ENCODE measurements around the gene DPH7.
"Not testable (repeated sequence)": the region's sequence is repeated elsewhere in the genome, so short reads cannot be mapped to it uniquely, and the experiment has no call there.

Gene DPH7

DNA sequence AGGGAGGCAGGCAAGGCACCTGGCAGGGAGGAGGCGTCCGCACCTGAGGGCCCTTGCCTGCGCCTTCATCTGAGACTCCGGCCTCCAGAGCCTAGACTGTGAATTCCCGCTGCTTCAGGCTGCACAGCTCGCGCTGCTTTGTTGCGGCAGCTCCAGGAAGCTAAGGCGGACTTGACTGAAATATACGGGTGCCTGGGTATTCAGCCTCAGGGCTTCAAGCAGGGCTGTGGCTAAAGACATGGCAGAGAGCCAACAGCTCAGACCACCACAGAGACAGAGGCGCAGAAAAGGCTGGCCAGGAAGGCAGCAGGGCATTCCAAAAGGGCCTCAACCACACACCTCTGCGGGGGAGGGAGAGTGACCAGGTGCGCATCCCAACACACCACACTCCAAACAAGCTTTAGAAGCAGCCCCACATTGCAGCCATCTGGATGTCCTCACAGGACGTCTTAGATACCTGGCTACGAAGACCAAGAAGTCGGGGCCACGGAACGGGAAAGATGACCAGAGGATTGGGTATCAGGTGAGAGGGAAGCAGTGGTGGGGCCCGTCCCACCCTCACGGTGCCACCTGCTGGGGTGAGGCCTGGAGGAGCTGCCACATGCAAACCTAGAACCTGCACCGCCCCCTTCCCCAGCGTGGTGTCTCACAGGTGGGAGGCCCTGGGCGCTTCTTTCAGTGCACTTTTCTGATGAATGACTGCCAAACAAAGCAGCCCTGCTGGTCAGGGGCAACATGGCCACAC, 1.7 kb upstream of the DPH7 start:
- no peak for DNase-seq

DNA sequence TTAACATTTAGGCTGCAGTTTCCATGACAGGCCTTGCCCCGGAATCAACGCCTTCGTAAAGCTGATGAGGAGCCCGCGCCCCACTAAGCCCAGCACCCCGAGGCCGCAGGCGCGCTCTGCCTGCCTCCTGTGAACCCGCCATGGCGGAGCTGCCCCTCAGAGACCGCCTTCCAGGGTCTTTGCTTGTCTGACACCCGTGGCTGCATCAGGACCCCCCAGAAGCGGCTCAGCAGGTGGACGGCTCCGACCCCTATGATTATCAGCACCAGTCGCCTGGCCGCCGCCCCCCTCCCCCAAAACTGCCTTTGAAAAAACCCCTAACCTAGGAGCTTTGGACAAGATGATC, 507 bp upstream of the DPH7 start:
- DNase-seq, result no peak

DNA sequence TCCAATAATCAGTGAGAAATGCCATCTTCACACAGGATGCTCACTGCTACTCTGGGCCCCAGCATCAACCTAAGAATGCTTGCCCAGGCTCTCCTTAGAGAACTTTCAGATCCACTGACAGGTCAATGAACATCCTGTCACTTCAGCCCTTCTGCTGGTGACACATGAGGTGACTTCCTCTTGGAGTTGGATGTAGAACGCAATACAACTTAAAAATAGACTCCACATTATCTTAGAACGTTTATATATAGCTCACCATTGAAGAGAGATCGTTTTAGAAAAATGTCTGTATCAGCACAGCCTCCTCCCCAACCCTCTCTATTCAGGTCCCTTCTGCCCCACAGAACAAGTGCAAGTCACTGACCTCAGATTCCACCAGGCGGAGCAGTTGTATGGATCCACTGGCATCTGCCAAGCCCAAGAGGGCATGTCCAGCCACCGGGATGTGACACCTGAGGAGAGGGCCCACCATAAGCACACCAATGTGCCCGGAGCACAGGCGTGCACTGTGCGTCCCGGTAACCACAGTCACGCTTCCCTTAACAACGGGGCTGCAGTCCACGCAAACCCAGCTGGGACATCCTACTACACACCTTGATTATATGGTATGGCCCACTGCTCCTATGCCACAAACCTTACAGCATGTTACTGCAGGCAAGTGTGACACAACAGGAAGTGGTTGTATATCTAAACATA, 2.9 kb downstream of the DPH7 start:
- no peak for DNase-seq

DNA sequence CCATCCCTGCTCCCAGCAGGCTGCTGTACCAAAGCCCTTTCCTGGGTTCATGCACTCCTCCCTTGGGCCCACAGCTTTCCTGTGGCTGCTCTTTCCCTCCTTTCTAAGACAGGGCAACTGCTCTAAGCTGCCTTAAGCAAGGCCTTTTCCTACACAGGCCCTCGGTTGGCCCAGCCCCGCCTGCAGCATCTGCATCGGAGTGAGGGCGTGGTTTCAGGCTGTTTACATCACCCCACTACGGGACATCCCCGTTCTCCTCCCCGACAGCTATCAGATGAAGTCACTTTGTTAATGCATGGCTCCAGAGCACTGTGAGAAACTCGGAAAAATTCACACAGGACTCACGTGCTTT, 3.4 kb downstream of the DPH7 start:
- peak; percentile 27 for DNase-seq

DNA sequence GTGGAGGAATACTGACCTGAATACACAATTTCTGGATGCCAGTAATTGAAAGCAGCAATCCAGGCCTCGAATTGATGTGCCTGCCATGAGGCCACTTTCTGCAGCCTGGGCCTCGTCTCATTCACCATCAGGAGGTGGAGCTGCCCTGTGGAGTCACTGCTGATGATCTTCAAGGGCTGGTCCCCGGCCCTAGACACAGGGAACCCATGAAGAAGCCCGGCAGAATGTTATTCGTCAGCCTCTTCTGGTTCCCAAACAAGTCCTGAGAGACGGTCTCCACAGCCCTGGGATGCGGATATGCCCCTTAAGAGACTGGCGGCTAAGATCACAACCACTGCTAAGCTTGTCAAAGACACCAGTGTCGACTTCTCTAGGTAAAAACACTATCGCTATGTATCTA, 4.5 kb downstream of the DPH7 start:
- DNase-seq, result no peak

DNA sequence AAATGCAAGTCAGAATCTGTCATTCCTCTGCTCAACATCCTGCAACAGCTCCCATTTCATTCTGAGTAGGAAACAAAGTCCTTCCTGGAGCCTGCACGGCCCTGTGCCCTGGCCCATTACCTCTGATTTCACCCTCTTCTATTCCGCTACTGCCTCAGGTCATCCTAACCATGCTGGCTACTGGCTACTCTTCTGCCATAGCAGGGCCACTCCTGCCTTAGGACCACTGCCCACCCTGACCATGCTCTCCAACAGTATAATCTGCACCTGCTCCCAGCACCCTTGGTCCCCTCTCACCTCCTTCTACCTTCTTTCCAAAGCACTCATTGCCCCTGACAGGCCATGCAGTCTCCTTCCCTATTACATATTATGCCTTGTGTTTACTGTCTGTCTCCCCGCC, 8.2 kb downstream of the DPH7 start:
- DNase-seq, result no peak

DNA sequence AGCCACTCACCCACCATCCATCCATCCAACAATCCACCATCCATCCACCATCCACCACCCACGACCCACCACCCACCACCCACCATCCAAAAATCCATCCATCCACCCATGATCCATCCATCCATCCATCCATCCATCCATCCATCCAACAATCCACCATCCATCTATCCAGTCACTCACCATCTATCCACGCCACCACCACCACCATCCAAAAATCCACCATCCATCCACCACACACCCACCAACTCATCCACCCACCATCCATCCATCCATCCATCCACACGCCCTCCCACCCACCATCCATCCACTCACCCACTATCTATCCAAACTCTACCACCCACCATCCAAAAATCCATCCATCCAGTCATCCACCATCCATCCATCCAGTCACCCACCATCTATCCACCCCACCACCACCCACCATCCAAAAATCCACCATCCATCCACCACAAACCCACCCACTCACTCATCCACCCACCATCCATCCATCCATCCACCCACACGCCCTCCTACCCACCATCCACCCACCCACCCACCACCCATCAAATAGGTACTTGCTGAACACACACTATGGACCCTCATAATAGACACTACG, 9.0 kb downstream of the DPH7 start:
- no peak for DNase-seq

DNA sequence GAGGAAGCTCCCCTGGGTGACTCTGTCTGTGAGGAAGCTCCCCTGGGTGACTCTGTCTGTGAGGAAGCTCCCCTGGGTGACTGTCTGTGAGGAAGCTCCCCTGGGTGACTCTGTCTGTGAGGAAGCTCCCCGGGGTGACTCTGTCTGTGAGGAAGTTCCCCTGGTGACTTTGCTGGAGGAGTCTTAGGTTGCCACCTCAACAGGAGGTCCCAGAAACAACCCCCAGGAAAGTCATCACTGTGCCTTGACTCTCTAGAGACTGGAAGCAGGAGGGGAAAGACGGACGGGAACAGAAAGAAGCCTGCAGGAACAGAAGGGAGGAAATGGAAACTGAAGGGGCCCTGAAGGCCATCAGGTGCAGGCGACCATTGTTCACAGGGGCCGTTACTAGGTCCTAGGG, 10.3 kb downstream of the DPH7 start:
- not testable (repeated sequence) for DNase-seq

DNA sequence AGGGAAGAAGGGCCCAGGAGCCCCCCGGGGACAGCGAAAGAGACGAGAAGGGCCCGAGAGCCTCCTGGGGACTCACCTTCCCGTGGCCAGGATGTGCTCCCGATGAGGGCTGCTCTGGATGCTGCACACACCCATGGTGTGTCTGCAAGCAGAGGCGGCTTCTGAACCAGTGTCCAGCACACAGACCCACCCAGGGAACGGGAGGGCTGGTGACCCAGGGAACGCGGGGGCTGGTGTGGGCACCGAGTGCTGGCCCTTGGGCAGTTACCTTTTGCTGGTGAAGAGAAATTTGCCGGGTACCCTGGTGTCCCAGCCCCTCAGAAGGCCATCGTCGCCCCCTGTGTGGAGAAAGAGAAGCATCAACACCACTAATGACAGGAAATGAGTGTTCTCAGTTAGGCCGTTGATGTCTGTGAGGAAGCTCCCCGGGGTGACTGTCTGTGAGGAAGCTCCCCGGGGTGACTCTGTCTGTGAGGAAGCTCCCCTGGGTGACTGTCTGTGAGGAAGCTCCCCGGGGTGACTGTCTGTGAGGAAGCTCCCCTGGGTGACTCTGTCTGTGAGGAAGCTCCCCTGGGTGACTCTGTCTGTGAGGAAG, 13.8 kb downstream of the DPH7 start:
- DNase-seq, result no peak

DNA sequence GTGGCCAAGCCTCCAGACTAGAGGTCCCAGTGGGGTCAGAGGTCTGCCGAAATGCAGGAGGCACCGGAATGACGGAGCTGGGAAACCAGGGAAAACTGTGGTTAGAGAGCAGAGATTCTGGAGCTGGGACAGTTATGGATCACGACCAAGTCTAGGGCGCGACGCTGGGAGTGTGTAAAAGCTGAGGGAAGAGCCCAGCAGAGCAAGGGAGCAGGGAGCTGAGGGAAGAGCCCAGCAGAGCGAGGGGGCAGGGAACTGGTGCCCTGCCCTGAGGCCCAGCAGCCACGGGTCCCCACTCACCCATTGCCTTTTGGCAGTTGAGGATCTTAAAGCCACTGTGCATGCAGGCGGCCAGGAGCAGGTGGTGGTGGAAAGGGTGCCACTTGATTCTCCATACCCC, 14.6 kb downstream of the DPH7 start:
- no peak for DNase-seq

DNA sequence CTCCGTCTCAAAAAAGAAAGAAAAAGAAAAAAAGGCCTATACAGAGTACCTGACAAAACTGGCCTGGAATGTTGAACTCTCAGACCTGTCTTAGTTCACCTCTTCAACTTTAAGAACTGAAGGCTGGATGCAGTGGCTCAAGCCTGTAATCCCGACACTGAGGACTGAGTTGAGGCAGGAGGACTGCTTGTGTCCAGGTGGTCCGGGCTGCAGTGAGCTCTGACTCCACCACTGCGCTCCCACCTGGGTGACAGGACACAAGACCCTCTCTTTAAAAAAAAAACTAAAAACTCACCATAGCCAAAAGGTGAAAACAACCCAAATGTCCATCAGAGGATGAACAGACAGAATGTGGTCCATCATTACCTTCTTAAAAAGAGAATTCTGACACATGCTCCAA, 20.6 kb downstream of the DPH7 start:
- DNase-seq, result no peak

DNA sequence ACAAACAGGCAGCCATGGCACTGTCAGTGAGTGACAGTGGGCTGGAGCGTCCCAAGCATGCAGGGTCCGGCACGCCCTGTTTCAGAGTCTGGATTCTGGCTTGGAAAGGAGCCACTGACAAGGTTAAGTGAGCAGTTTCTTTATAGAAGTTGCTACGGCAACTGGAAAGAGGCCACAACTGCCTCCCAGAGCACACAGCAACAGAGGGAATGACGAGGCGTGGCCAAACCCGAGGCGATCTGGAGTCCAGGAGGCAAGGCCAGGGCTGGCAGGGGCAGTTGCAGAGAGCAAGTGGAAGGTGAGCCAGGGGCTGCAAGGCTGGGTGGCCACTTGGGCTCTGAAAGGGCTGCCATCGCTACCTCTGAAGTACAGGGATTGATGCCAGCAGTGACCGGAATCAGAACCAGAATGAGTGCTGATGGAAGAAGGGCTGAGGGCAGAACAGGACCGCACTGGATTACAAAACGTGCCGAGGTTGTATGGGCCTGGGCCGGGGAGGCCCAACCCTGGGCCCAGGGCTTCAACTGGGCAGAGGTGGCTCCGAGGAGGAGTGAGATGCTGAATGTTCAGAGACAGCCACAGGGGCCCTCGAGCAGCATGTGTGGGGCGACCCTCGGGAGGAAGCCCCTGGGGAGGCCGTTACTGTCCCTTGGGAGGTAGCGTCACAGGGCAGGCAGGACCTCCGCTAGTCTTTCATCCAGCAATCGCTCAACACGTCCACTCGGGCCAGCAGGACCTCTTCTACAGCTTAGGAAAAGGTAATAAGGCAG, 22.5 kb downstream of the DPH7 start:
- DNase-seq, result no peak

DNA sequence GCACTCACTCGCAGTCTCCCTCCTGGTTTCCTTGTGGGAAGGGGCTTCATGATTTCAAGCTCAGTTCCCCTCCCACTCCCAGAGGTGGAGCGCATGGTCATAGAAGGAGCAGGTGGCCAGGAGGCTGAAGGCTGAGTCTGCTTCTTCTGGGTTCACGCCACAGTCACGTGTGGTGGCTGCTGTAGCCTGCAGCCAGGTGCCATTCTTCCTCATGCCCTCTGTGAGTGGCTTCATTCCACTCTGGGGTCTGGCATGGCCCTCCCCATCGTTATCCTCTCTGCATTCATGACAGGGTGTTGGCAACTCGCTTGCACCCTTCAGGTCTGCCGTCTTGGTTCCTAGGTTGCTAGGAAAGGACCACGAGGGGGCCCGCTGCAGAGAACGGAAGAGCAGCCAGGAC, 23.5 kb downstream of the DPH7 start:
- no peak for DNase-seq

DNA sequence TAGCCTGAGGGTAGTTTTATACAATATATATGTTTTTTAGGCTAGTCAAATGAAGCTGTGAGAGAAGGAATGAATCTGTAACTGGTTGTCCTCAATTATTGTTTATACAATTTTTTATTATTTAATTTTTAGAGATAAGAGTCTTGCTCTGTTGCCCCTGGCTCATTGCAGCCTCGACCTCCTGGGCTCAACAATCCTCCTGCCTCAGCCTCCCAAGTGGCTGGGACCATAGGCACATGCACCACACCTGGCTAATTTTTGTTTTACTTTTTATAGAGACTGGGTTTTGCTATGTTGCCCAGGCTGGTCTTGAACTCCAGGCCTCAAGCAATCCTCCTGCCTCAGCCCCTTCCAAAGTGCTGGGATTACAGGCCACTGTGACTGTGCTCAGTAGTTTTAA, 24.4 kb downstream of the DPH7 start:
- DNase-seq, result no peak

DNA sequence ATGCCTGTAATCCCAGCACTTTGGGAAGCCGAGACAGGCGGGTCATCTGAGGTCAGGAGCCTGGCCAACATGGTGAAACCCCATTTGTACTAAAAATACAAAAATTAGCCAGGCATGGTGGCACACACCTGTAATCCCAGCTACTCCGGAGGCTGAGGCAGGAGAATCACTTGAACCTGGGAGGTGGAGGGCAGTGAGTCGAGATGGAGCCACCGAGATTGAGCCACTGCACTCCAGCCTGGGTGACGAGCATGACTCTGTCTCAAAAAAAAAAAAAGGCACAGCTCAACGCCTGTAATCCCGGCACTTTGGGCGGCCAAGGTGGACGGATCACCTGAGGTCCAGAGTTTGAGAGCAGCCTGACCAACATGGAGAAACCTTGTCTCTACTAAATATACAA, 25.1 kb downstream of the DPH7 start:
- DNase-seq, result not testable (repeated sequence)

DNA sequence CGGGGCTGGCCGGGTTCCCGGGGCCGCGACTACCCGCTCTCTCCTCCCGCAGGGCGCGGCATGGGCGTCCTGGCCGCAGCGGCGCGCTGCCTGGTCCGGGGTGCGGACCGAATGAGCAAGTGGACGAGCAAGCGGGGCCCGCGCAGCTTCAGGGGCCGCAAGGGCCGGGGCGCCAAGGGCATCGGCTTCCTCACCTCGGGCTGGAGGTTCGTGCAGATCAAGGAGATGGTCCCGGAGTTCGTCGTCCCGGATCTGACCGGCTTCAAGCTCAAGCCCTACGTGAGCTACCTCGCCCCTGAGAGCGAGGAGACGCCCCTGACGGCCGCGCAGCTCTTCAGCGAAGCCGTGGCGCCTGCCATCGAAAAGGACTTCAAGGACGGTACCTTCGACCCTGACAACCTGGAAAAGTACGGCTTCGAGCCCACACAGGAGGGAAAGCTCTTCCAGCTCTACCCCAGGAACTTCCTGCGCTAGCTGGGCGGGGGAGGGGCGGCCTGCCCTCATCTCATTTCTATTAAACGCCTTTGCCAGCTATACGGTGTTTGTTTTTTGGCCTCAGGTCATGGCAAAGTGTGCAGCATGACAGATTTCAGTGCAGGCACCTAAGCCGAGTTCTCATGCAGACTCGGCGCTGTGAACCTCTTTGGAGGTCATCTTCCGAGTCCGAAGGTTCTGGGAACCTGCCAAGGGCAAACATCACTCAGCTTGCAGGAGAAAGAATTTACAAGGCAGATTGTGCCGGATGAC, 26.5 kb downstream of the DPH7 start:
- peak; percentile 36 for DNase-seq

DNA sequence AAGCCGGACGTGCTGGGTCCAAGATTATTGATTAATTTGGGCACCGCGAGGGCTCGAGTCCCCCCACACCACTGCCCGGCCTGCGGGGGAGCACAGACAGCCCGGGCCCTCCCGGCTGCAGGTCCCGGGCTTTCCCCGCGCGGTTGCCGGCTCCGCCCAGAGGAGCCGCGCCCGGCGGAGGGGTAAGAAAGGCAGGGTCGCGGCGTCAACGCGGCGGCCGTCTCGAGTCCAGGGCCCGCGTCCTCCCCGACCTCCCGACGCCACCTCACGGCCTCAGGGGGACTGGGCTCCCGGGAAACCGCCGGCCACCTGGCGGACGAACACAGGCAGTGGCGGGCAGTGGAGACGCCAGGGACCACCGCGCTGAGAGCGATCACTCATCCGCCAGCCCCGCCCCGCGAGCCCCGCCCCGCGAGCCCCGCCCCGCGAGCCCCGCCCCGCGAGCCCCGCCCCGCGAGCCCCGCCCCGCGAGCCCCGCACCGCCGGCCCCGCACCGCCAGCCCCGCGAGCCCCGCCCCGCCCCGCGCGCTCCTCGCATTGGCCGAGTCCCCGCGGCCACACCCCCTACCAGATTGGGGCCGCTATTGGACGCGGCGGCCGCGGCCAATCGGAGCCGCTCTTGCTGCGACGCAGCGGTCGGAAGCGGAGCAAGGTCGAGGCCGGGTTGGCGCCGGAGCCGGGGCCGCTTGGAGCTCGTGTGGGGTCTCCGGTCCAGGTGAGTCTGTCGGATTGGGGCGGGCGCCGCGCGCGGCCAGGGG, 27.3 kb downstream of the DPH7 start, which contains the start of gene MRPL41:
TSS of gene MRPL41 (plus strand) at position 616 of the 758 bp plus-strand sequence. CDS start 203 bp downstream, outside the sequence.
- peak; percentile 92 for DNase-seq

DNA sequence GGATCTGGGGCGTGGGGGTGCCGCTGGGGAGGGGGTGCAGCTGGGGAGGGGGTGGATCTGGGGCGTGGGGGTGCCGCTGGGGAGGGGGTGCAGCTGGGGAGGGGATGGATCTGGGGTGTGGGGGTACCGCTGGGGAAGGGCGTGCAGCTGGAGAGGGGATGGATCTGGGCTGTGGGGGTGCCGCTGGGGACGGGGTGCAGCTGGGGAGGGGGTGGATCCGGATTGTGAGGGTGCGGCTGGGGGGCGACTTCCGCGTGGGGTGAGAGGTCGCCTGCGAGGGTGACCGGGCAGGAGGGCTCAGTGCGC, 27.8 kb downstream of the DPH7 start:
- not testable (repeated sequence) for DNase-seq

DNA sequence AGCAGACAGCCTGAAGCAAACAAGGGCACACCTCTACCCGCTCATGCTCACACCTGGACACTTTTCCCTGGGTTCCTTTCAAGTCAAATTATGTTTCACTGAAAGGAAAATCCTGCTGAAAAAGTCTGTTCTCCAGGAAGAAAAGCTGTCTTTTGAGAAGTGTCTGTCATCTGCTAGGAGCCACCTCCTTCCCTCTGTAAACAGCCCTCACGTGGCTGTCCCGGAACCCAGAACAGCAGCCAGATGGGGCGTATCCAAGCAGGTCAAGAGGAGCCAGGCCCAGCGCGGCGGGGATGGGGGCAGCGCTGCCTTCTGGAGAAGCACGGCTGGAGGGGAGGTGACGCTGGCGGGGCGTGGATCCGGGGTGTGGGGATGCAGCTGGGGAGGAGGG, 28.5 kb downstream of the DPH7 start, which contains the start of gene PNPLA7:
TSS of gene PNPLA7 (minus strand) at position 172 of the 391 bp plus-strand sequence. CDS start 205 bp downstream, outside the sequence.
- peak; percentile 61 for DNase-seq

DNA sequence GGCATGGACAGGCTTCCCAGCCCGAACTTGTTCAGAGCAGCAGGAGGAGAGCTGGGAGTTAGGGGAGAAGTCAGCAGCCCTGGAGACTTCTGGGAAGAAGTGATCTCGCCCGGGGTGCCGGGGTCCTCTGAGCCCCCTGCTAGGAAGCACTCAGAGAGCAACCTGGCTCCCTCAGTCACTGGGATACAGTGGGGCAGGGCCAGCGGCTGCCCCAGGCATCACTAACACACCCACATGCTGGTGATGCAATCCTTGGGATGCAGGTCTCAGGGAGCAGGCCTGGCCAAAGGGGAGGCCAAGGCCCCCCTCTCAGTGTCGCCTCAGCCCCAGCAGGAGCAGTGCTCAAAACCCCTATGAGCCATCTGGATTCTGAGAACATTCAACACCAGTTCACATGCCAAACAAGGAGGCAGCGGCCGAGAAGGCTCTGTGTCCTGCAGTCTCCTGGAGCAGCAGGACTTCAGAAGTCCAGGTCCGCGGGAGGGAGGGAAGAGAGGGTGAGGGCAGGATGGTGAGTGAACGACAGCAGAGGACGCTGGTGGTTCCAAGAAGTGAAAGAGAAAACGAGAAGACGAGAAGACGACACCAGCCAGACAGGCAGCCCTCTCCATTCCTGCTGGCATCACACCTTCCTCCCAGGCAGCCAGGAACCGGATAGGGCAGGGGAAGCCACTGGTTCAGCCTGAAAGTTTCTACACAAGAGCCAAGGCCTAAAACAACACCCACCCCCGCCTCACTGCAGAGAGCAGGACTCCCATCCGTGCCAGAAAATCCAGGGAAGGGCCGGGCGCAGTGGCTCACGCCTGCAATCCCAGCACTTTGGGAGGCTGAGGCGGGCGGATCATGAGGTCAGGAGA, 30.8 kb downstream of the DPH7 start:
- no peak for DNase-seq

DNA sequence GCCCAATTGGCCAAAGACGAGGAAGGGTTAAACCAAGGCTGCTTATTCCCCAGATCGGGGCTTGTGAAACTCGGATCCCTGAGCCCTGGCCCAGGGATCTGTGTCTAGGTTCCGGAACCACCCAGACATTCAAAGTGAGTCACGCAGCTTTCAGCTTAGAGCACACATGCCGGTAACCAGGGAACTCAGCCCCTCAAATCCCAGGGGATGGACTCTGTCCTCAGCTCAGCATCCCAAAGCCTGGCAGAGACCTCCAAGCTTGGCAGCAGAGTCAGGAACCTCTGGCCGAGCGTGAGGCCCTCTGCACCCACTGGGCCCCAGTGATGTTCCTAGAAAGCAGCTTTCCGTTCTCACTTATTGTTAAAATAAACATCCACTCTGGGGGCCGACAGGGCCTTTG, 33.6 kb downstream of the DPH7 start:
- DNase-seq, result no peak

All from activated CD4-positive, alpha-beta T cell treated with anti-CD3 and anti-CD28 coated beads for 48 hours (primary cell).